K562 (cell line): ENCODE data around the gene MOK.

ENCODE experiments used
- CREM ChIP-seq: IDR thresholded peaks from 2 replicates; pipeline ENCODE4 v1.6.1; 2014; ENCODE audit warnings: antibody characterized with exemption, low read depth
- CTCF ChIP-seq, 3 experiments: IDR thresholded peaks in 2 of 3; conservative IDR thresholded peaks in 1 of 3; 2 replicates each; pipeline ENCODE4 v1.5.1; 2011 to 2012; ENCODE audit warnings: low read length in 3 of 3, mild to moderate bottlenecking in 3 of 3, control low read depth in 2 of 3, improper control_type of control experiment in 1 of 3, inconsistent platforms in 1 of 3, low read depth in 1 of 3, mixed read lengths in 1 of 3, moderate library complexity in 1 of 3; ENCODE audit not compliant: insufficient read depth in 2 of 3
- GTF2F1 ChIP-seq: IDR thresholded peaks from 2 replicates; pipeline ENCODE4 v1.6.1; 2011; ENCODE audit warnings: low read depth, low read length, improper control_type of control experiment
- SIX5 ChIP-seq, 2 experiments: IDR thresholded peaks; 2 replicates each; pipeline ENCODE4 v1.6.1; 2011; ENCODE audit warnings: low read length in 2 of 2, borderline replicate concordance in 1 of 2, low read depth in 1 of 2, mild to moderate bottlenecking in 1 of 2, moderate library complexity in 1 of 2; ENCODE audit not compliant: insufficient read depth in 1 of 2
- ZBTB43 ChIP-seq: sonication (generic); formaldehyde crosslinking; IDR thresholded peaks from 2 replicates; pipeline ENCODE4 v1.8.0; 2023; ENCODE audit warnings: mild to moderate bottlenecking, missing genetic modification reagents
- ZBTB8A ChIP-seq: fragments of 450-650 bp; IDR thresholded peaks from 2 replicates; pipeline ENCODE4 v1.6.1; 2018; ENCODE audit warnings: mild to moderate bottlenecking, moderate library complexity; ENCODE audit not compliant: partially characterized antibody
- ZNF561 ChIP-seq: fragments of 450-650 bp; formaldehyde crosslinking; conservative IDR thresholded peaks from 2 replicates; pipeline ENCODE4 v1.4.0; 2020; ENCODE audit warnings: mild to moderate bottlenecking, moderate library complexity

GRCh38 chr14:102295270-102295669, 9.7 kb downstream of the MOK start:
- no peak for TF ChIP-seq CREM
- TF ChIP-seq CTCF (IDR thresholded peaks at IDR 0.05 in 2 of 3, conservative IDR thresholded peaks at IDR 0.05 in 1 of 3; ENCODE audit: insufficient read depth in 2 of 3, low read depth in 1 of 3, low read length in 3 of 3): peak in 2 of 3 experiments; percentile 21 to 34; a peak in 1 of 6 replicates
- no peak for TF ChIP-seq SIX5 (IDR thresholded peaks at IDR 0.05; ENCODE audit: borderline replicate concordance in 1 of 2, insufficient read depth in 1 of 2, low read depth in 1 of 2, low read length in 2 of 2)
- no peak for TF ChIP-seq ZBTB8A
- TF ChIP-seq GTF2F1: no peak
- TF ChIP-seq ZNF561 (CRISPR knock-in tag): no peak
- TF ChIP-seq ZBTB43 (CRISPR knock-in tag): no peak
